HG03025 (cell line): Measurements from ENCODE around the gene TMEM135.

Experiments
- ATAC-seq: cut with Tn5 transposase; IDR thresholded peaks from one replicate; pipeline ENCODE4 v1.9.1; 2021; ENCODE audit warnings: mild to moderate bottlenecking, moderate library complexity; ENCODE audit not compliant: unreplicated experiment, low FRiP score

TMEM135 gene

DNA sequence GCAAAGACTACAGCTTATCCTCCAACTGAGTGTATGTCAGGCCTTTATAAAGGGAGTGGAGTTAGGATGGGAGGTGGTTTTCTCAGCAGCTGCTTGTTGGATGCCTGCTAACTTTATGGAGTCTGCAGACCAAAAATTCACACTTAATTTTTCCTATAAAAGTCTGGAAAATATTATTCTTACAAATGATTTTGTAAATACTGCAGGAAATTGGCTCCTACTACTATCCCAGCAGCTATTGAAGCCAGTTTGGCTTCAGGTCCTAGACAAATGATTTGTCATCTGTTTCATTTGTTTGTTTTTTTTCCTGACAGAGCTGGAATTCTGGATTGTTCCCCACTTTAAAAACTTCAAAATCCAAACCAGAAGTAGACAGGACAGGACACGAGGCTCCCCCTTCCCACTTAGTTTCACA is 292.5 kb downstream of the TMEM135 start:
- no peak for ATAC-seq

DNA sequence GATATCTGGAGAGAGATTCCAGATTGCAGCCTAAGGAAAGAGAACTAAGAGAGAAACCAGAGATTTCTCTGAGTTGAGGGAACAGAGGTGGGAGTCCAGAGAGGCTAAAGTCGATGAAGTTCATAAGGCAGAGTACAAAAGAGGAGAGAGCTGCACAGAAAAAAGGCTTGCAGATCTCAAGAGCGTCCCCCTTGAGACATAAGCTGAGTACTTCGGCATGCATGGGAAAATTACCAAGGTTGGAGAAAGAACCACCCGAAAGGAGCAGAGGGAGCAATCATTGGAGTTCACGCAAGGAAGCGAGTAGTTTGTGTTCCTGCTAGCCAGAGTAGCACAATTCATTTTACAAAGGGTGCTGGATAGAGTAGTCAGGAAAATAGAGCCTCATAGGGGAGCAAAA is 293.5 kb downstream of the TMEM135 start:
- no peak for ATAC-seq

DNA sequence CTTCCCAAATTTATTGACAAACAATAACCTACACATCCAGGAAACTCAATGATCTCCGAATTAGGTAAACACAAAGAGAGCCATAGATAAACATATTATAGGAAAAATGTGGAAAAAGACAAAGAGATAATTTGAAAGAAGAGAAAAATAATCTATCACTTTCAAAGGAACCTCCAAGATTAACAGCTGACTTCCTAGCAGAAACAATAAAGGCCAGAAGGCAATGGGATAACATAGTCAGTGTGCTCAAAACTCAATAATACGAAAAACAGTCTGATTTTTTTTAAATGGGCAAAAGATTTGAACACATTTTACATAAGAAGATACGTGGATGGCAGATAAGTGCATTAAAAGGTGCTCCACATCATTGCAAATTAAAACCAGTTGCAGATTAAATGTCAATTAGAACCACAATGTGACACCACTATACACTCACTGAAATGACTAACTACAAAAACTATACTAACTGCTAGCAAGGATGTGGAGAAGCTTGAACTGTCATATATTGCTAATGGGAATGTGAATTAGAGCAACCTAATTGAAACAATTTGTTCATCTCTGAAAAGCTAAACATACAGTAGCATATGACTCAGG is 300.4 kb downstream of the TMEM135 start:
- no peak for ATAC-seq

- no peak for ATAC-seq
Observed at GRCh38 chr11:87339416-87339815, 301.7 kb downstream of the TMEM135 start.

- ATAC-seq, result no peak
Observed at GRCh38 chr11:87347441-87347840, 309.7 kb downstream of the TMEM135 start.

GRCh38 chr11:87347854-87348253 is 310.1 kb downstream of the TMEM135 start:
- no peak for ATAC-seq

GRCh38 chr11:87351676-87352075 is 313.9 kb downstream of the TMEM135 start:
- ATAC-seq, result no peak

DNA sequence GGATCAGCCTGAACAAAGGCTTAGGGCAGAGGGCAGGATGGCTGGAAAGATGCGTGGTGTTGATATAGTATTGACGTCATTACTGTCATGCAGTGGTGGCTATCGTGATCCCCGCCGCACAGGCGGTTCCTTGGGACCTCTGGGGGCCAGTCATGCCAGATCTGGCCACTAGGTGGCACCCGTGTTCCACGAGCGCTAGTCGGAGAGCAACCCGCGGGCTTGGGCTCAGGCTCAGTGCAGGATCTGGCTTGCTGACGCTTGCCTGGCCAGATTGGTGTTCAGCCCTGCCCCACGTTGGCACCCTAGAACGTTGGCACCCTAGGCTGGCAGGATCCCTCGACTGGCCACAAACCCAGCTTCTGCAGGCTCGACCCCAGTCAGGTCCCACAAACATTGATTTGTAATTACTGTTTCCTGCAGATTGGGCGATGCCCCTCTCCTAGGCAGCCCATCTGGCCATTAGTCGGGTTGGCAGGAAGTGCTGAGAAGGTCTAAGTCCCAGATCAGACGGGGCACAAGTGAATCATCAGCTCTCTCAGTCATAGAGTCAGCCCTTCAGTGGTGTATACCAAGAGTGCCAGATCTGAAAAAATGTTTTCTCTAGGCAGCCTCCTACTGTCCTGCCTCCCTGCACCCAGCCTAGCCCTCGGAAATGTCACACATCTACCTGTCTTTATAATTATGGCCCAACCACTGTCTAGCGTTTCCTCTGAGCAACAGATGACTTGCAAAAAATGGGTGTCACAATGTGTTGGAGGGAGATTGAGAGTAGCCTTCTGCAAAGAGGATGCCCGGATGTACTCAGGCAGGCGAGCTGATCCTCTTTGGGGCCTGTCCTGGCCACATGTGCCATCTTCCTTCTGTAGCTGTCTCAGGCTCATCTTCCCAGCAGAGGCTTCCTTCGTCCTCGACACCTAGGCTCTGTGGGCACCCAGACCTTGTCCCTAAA is 315.3 kb downstream of the TMEM135 start:
- ATAC-seq, result peak; percentile 92

GRCh38 chr11:87353771-87354345 is 316.1 kb downstream of the TMEM135 start:
- no peak for ATAC-seq

- ATAC-seq, result no peak
Observed at GRCh38 chr11:87355596-87355995, 317.9 kb downstream of the TMEM135 start.

DNA sequence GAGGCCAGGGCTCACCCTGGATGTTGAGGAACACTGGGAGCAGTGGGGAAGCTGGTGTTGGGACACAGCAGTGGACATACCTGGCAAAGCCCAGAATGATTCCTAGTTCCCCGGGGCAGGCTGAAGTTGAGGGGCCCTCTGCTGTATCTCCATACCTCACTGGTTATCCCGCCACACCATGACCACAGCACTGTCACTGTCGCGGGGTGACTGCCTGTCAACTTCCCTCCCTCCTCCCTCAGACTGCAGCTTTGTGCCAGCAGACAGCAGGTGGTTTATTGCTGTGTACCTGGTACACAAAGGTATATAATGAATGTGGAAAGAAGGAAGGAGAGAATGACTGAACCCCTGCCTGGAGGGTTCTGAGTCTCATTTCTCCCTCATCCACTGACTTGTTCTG is 318.7 kb downstream of the TMEM135 start:
- no peak for ATAC-seq

GRCh38 chr11:87358461-87358860 is 320.7 kb downstream of the TMEM135 start:
- ATAC-seq, result no peak

DNA sequence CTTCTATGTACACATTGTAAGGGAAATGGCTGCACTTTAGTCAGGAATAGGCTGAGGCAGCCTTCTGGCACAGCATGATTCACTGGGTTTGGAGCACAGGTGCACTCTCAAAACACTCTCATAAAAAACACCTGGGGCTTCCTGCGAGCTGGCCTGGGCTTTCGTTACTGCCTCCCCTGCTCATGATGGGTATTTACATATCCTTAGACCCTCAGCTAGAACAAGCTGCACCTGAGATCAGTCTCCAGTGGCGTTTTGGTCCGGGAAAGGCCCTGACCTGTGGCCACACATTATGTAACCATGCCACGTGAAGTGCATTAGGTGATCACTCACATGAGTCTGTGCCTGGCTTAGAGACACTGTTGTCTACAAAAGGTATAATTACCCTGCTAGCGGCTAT is 321.7 kb downstream of the TMEM135 start:
- ATAC-seq, result no peak

DNA sequence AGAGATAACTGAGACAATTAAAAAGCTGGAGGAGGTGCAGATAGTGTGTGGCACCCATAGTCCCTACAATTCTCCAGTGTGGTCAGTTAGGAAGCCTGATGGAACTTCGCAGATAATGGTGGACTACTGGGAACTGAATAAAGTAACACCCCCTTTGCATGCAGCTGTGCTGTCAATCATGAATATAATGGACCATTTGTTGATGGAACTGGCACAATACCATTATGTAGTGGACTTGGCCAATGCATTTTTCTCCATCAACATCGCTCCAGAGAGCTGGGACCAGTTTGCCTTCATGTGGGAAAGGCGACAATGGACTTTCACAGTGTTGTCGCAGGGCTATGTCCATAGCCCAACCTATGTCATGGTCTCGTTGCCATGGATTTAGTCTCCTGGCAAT is 324.2 kb downstream of the TMEM135 start:
- no peak for ATAC-seq

- no peak for ATAC-seq
Observed at GRCh38 chr11:87366346-87366745, 328.6 kb downstream of the TMEM135 start.

- ATAC-seq, result no peak
Observed at GRCh38 chr11:87366763-87367405, 329.1 kb downstream of the TMEM135 start.

- ATAC-seq, result no peak
Observed at GRCh38 chr11:87368151-87368550, 330.4 kb downstream of the TMEM135 start.

GRCh38 chr11:87368858-87369480 is 331.2 kb downstream of the TMEM135 start:
- ATAC-seq, result no peak

GRCh38 chr11:87369888-87370287 is 332.2 kb downstream of the TMEM135 start:
- no peak for ATAC-seq

DNA sequence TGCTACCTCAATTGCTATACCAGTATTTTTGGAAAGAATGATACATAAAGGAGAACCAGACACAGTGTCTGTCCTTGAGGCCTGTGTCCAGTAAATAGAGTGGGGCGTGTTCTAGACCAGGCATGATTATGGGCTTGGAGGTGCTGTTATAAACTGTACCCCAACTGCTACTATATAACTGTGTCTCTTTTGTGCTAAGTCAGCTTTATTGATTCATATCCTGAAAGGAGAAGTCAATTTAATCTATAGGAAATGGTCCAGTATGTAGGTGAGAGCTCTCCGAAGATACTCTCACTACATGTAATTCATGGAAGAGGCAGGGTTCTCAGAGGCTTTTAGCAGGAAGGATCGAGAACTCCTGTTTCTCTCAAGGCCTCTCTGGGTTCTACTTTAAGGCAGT is 334.3 kb downstream of the TMEM135 start:
- no peak for ATAC-seq
